Measurements from ENCODE around the gene LMO2.

Gene LMO2

GRCh38 chr11:33887886-33888285 lies 4.0 kb downstream of the LMO2 start:
- DNase-seq (ENCODE audit: low read depth in 2 of 2): no peak

GRCh38 chr11:33885338-33886005 lies 6.4 kb downstream of the LMO2 start:
- no peak for DNase-seq (ENCODE audit: low read depth in 2 of 2)

GRCh38 chr11:33884601-33885000 lies 7.3 kb downstream of the LMO2 start:
- DNase-seq (ENCODE audit: low read depth in 2 of 2): no peak

DNA sequence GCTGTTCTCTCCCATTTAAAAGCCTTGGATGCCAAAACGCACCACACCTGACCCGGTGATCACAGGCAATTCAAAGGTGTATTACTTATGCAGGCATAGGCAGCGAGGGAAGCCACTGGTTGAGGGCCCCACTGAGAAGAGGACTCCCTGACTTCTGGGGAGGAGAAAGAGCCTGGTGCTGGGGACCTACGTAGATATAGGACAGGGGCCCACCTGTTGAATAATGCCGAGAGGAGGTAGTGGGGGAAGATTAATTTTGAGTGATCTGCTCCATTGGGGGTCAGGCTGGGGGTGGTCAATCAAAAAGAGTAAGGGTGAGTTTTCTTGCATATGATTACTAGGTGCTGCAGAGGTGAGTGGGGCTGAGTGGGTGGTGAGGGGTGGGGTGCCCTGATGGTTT lies 7.8 kb downstream of the LMO2 start:
- DNase-seq (ENCODE audit: low read depth in 2 of 2): no peak

GRCh38 chr11:33881651-33882503 lies 10.0 kb downstream of the LMO2 start:
- no peak for DNase-seq (ENCODE audit: low read depth in 2 of 2)

DNA sequence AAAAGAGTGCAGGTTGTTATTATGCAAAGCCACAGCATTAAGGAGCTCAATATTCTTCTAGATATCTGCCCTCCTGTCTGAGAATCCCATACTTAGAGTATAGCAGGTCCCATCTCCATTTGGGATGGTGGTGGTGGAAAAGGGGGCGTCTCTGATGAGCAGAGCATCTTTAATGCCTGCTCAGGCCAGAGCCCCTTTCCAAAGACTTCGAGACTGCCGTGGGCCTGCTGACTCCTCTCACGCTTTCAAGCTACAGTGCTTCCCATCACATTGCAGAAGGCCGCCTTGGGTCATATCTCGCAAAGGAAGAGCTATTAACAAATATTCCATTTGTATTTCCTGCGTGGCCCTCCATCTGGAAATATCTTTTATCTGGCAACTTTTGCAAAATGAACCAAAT lies 10.9 kb downstream of the LMO2 start:
- DNase-seq (ENCODE audit: low read depth in 2 of 2): no peak

GRCh38 chr11:33879375-33879774 lies 12.5 kb downstream of the LMO2 start:
- DNase-seq (ENCODE audit: low read depth in 2 of 2): no peak

DNA sequence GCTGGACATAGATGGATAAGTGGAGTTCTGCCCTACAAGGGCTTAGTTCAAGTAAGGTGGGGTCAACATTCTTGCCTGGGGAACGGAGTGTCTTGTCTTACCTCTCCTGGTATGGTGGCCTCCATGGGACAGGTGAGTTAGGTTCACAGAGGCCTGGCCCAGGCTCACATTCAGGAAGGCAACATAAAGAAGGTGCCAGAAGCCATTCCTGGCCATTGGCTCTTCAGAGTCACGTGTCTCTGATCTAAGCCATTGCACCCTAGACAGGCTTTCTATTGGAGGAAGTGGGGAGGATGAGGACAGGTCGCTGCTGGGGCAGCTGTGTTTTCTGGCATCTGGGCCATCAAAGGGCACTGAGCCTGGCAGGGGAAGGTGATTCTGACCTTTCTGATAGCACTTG lies 14.8 kb downstream of the LMO2 start:
- DNase-seq (ENCODE audit: low read depth in 2 of 2): no peak

GRCh38 chr11:33875621-33876294 lies 16.1 kb downstream of the LMO2 start:
- DNase-seq (ENCODE audit: low read depth in 2 of 2): no peak

GRCh38 chr11:33874910-33875490 lies 16.9 kb downstream of the LMO2 start:
- no peak for DNase-seq (ENCODE audit: low read depth in 2 of 2)

DNA sequence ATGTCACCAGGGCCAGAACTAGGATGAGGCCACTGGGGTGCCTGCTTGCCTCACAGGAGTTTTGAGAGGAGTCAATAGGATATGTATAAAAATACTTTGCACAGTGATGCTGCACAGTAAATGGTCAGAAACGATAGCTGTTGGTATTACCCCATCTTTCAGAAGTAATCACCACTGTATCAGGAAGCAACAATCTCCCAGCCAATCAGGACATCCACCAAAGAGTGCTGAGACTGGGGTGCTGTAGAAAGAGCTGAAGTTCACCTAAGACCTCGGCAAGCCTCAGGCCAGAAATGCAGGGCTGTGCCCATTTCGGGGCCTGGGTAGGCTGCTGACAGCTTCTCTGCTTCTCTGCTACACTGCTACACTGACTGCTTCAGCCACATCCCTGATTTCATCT lies 17.4 kb downstream of the LMO2 start:
- no peak for DNase-seq (ENCODE audit: low read depth in 2 of 2)

GRCh38 chr11:33869481-33870422 lies 22.1 kb downstream of the LMO2 start:
- DNase-seq (ENCODE audit: low read depth in 2 of 2): no peak

GRCh38 chr11:33868647-33869461 lies 23.0 kb downstream of the LMO2 start:
- no peak for DNase-seq (ENCODE audit: low read depth in 2 of 2)

- no peak for DNase-seq (ENCODE audit: low read depth in 2 of 2)
These were observed 23.8 kb downstream of the LMO2 start for GRCh38 chr11:33867996-33868646.

GRCh38 chr11:33867561-33867960 lies 24.3 kb downstream of the LMO2 start:
- DNase-seq (ENCODE audit: low read depth in 2 of 2): no peak

GRCh38 chr11:33866936-33867335 lies 24.9 kb downstream of the LMO2 start:
- DNase-seq (ENCODE audit: low read depth in 2 of 2): no peak

- no peak for DNase-seq (ENCODE audit: low read depth in 2 of 2)
These were observed 27.4 kb downstream of the LMO2 start for GRCh38 chr11:33864479-33864878.

DNA sequence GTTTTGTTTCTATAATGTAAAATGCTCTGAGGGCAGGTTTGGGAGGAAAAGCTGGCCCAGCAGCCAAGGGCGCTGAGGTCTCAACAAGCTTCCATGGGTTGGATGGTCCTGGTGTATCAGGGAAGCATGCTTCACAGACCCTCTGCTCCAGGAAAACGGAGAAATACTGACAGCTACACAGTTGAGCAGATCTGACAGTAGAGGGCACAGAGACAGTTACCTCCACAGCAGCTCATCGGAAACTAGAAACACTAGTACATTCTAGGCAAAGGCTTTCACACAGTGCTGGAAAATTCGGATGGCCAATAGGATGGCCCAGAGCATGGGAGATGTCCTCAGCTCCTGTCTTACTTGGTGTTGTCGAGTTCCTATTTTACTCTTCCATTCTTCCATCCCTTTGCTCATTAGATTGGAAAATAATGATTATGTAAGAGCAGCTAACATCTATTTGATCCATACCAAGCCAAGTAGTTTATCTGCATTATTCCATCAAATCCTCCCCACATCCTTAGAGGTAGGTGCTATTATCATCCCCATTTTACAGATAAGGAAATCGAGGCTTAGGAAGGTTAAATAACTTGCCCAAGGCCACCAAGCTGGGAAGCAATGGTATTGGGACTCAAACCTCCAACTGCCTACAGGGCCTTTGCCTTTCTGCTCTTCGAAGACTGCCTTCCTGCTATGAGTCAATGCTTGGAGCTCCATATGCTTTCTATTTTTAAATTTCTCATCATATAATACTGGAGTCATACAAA lies 28.3 kb downstream of the LMO2 start:
- DNase-seq (ENCODE audit: low read depth in 2 of 2): no peak

GRCh38 chr11:33861941-33862589 lies 29.8 kb downstream of the LMO2 start:
- DNase-seq (ENCODE audit: low read depth in 2 of 2): no peak

Data from stimulated activated CD4-positive, alpha-beta T cell treated with anti-CD3 and anti-CD28 coated beads, Interleukin-15, amount 100 ng/mL, for 48 hours (primary cell).